ENCODE measurements around the gene ANG. TPM values are rescaled to one million over a fixed set of nuclear protein-coding genes. Genes with fewer than 3 reads are reported as not detected.

Gene ANG
- total RNA-seq, 1 donor from 2014 or later: 6.9 TPM

GRCh38 chr14:20675669-20676068, 12.9 kb upstream of the ANG start:
- no peak for DNase-seq (ENCODE audit: low read depth, low spot score)

- no peak for DNase-seq (ENCODE audit: low read depth, low spot score)
Measured at GRCh38 chr14:20676072-20676471, 12.5 kb upstream of the ANG start.

GRCh38 chr14:20679907-20680306, 8.7 kb upstream of the ANG start:
- no peak for DNase-seq (ENCODE audit: low read depth, low spot score)

DNA sequence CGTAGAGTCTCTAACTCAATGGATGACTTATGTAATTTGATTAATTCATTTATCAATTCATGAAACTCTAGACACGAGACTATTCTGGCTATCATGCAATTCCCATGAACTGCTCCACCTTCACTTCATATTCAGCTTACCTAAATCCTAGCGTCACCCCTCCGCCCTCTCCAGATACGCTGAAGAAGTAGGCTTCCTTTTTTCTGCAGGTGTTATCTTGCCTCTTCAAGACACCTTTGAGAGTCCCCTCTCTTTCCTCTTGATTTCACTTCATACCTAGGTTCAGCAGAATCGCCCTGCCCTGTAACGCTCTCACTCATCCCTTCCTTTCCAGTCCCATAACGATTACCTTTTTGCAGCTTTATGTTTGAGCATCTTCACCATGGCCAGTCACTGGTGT, 8.2 kb upstream of the ANG start:
- DNase-seq (ENCODE audit: low read depth, low spot score): no peak

DNA sequence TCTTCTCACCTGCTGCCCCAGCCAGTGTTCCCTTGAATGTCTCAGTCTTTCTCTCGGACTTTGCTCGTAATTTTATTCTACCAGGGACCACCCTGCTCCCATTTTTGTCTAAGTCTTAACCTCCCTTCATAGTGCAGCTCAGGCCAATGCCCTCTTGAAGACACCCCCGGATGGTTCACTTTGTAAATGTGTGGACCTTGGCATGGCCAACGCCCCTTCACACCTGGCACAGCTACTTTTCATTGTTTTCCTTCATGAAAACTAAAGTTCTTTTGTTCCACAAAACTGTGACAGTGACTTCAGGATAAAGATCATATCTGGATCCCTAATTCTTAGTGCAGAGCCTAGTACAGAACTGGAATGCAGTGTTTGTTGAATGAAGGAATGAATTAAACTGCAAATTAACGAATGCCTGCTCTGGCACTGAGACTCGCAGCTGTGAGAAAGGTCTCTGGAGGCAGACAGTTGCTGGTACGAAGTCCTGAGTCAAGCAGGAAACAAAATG, 7.7 kb upstream of the ANG start:
- no peak for DNase-seq (ENCODE audit: low read depth, low spot score)

- DNase-seq (ENCODE audit: low read depth, low spot score): peak; percentile 61
Measured at GRCh38 chr14:20681348-20682126, 7.0 kb upstream of the ANG start.

DNA sequence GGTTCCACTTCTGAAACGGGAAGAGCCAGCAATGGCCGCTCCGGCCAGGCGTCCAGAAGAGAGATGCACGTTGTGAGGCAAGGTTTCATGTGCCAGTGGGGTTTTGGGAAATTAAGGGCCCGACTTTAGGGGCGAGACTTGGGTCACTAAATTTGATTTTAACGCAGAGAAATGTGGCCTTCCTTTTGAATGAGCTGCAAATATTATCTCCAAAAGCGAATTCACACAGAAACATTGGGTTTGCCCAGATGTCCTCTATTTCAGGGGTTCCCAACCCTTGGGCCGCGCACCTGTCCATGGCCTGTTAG, 6.5 kb upstream of the ANG start:
- no peak for DNase-seq (ENCODE audit: low read depth, low spot score)

GRCh38 chr14:20682435-20683124, 6.0 kb upstream of the ANG start:
- peak; percentile 80 for DNase-seq (ENCODE audit: low read depth, low spot score)

DNA sequence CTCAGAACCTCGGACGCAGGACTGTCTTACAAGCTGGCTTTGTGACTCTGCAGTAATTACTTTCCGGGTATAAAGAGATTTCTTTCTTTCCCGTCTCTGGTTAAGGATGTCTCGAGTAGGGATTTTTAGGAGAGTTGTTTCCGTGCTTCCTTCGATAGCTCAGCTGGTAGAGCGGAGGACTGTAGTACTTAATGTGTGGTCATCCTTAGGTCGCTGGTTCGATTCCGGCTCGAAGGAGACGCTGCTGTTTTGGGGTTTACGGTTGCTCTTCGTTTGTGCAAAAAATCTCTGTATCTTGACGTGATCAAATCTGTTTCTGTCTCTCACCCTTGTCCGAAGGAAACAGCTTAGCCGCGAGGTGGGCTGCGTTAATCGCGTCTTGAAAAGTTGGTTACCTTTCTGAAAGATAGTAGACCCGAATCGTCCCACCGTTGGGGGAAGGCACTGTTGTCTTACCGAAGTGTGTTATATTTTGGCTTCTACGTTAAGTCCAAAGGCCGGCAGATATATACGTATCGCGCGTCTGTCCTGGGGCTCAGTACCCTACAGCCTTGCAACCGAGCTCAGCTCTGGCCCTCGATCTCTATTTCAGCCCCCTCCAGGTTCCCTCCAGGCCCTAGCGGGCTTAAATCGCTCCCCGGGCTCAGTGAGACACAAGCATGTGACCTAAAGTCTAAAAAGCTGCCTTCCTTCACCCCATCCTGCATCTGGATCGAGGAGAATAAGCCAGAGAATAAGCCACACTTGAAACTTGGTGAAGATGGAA, 5.3 kb upstream of the ANG start:
- DNase-seq (ENCODE audit: low read depth, low spot score): no peak

GRCh38 chr14:20683891-20684661, 4.5 kb upstream of the ANG start, which contains the start of gene RNASE4:
Gene RNASE4, plus strand, starts transcription at chr14:20684560. Its CDS starts 14,812 bp downstream, at chr14:20699372.
- DNase-seq (ENCODE audit: low read depth, low spot score): no peak

DNA sequence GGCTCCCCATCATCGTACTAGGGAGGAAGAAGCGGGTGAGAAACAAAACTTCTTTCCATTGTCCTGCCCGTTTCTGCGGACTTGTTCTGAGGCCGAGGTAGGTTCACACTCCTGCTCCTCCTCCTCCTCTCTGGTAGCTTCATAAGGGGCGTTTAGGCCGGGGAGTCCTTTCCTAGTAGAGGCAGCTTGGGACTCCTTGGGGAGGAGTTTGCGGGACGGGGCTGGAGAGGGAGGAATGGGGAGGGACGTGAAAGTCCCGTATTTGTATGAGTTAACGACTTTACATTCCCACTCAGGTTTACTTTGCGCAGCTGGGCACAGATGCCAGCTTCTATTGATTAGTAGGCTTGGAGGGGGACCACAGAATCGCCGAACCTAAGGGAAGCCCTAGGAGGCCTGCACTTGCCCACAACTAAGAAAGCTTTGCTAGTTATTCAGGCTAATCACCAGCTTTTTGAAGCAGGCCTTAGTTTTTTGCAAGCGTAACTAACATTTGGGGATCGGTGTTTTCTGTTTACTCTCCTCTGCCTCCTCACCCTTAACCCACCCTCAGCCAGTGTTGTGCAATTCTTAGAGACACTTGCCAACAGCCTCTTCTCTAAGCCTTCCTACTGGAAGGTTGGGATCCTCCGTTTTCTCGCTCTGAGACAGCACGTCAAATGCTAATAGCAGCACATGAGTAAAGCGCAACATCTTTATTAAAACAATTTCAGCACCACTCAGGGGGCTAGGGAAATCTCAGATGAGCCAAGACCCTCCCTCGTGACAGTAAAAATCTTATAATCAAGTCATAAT, 3.7 kb upstream of the ANG start:
- no peak for DNase-seq (ENCODE audit: low read depth, low spot score)

- no peak for DNase-seq (ENCODE audit: low read depth, low spot score)
Measured at GRCh38 chr14:20686386-20687143, 2.0 kb upstream of the ANG start.

DNA sequence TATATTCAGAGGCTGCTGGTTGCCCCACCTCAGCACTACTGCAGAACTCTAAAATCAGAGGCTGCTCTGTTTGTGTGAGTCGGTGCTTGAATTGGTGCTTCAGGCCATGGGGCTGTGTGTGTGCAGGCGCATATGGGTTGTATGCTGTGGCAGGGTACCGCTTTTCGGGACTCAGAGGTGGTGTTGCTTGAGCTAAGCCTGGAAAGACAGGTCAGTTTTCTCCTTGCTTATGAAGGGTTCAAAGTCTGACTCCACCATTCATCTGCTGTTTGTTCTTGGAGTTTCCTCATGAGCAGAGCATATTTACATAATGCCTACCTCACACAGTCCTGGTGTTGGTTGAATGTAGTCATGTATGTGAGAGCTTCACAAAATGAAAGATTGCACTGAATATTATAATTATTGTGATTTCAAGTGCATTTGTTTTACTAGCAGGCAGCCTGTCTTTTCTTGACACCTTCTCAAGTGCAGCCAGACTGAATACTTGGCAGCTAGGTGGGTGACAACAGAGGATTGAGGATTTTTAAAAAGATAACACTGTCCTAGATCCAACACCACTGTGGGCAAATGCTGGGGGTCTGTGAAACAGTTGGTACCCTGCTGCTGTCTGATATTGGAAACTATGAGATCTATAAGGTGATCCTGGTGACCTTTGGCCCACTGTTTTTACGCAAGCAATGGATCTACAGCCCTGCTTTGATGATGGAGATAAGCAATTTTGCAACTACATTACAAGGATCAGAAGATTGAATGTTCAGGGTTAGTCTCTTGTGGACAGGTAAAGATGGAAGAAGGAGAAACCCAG, 1.0 kb upstream of the ANG start:
- DNase-seq (ENCODE audit: low read depth, low spot score): no peak

DNA sequence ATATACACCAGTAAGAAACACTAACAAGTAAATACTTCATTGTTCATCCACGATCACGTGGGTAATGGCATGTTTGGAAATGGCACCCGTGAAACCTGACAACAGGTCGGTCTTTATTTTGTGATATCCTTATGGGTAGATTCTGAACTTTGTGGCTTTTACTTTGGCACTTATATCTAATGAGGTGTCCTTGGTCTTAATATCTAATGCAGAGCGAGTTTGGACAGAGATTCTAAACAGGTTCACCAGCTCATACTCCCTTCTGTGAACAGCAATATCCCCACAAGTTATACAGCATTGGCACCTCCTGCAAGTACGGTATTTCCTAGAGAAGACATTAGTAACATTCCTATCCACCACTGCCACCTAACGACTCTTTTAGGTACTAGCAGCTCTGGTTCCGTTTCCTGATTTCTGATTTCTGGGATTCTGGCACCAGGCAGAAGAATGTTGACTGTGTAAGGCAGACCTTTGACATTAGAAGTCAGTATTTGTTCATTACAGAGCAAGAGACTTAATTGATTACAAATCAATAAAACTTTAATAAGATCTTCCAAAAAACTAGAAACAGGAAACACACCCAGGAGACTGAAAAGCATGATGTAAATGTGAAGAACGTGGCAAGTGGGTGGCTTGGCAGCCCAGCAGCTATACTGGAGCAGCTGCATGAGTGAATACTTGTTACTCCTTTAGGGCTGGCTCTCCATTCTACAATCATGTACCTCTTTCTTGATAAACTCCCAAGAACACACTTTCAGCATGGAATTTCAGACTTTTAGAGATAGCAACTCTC, 2.5 kb downstream of the ANG start:
- DNase-seq (ENCODE audit: low read depth, low spot score): no peak

- no peak for DNase-seq (ENCODE audit: low read depth, low spot score)
Measured at GRCh38 chr14:20692116-20692751, 3.7 kb downstream of the ANG start.

- DNase-seq (ENCODE audit: low read depth, low spot score): no peak
Measured at GRCh38 chr14:20696764-20697163, 8.2 kb downstream of the ANG start.

- no peak for DNase-seq (ENCODE audit: low read depth, low spot score)
Measured at GRCh38 chr14:20697273-20698017, 8.9 kb downstream of the ANG start.

Data from pulmonary artery endothelial cell (primary cell).